HepG2 (cell line): Measurements from ENCODE around the gene PHLDB1. TPM values are rescaled to one million over a fixed set of nuclear protein-coding genes. Genes with fewer than 3 reads are reported as not detected.

Experiments used
- AKNA ChIP-seq: sonication (generic); formaldehyde crosslinking; IDR thresholded peaks from 2 replicates; pipeline ENCODE4 v1.4.0; 2020; ENCODE audit warnings: missing genetic modification reagents, borderline replicate concordance
- DBP ChIP-seq: sonication (generic); formaldehyde crosslinking; IDR thresholded peaks from 2 replicates; pipeline ENCODE4 v1.4.0; 2020; ENCODE audit warnings: missing genetic modification reagents; ENCODE audit errors: not compliant biosample characterization
- ELK4 ChIP-seq: sonication (generic); formaldehyde crosslinking; IDR thresholded peaks from 2 replicates; pipeline ENCODE4 v1.9.0; 2021; ENCODE audit warnings: missing genetic modification reagents, borderline replicate concordance
- FOXJ3 ChIP-seq: sonication (generic); formaldehyde crosslinking; IDR thresholded peaks from 2 replicates; pipeline ENCODE4 v1.4.0; 2020; ENCODE audit warnings: missing genetic modification reagents, mild to moderate bottlenecking, borderline replicate concordance
- FOXP1 ChIP-seq, 2 experiments: fragments of 450-650 bp in 1 of 2; IDR thresholded peaks; 2 replicates each; pipeline ENCODE4 v1.6.1; 2017 to 2018; ENCODE audit warnings: antibody characterized with exemption in 1 of 2
- IRF2 ChIP-seq: IDR thresholded peaks from 2 replicates; pipeline ENCODE4 v1.6.1; 2018; ENCODE audit warnings: missing genetic modification reagents, missing compliant biosample characterization
- KDM1A ChIP-seq: IDR thresholded peaks from 2 replicates; pipeline ENCODE4 v1.6.1; 2016; ENCODE audit warnings: missing compliant biosample characterization
- LCORL ChIP-seq, 2 experiments: fragments of 450-650 bp in 1 of 2; sonication (generic) in 1 of 2; formaldehyde crosslinking in 1 of 2; IDR thresholded peaks; 2 replicates each; pipeline versions ENCODE4 v1.5.0 to v1.6.1; 2017 to 2020; ENCODE audit warnings: antibody characterized with exemption in 1 of 2, missing genetic modification reagents in 1 of 2
- MAFG ChIP-seq: sonication (generic); formaldehyde crosslinking; IDR thresholded peaks from 2 replicates; pipeline ENCODE4 v1.5.1; 2020; ENCODE audit warnings: mild to moderate bottlenecking, missing genetic modification reagents
- NCOA1 ChIP-seq: sonication (generic); formaldehyde crosslinking; IDR thresholded peaks from 2 replicates; pipeline ENCODE4 v1.9.0; 2021; ENCODE audit warnings: missing genetic modification reagents
- NFE2 ChIP-seq: sonication (generic); formaldehyde crosslinking; IDR thresholded peaks from 2 replicates; pipeline ENCODE4 v1.4.0; 2020; ENCODE audit warnings: missing genetic modification reagents
- POLR2AphosphoS5 ChIP-seq: IDR thresholded peaks from 2 replicates; pipeline ENCODE4 v1.6.1; 2012; ENCODE audit warnings: low read depth, low read length
- ZBTB10 ChIP-seq: sonication (generic); formaldehyde crosslinking; IDR thresholded peaks from 2 replicates; pipeline ENCODE4 v1.4.0; 2020; ENCODE audit warnings: missing genetic modification reagents, borderline replicate concordance
- ZBTB20 ChIP-seq: sonication (generic); formaldehyde crosslinking; IDR thresholded peaks from 2 replicates; pipeline ENCODE4 v1.8.1; 2023; ENCODE audit warnings: missing genetic modification reagents, low read depth, mild to moderate bottlenecking, borderline replicate concordance
- ZNF121 ChIP-seq: sonication (generic); formaldehyde crosslinking; IDR thresholded peaks from 2 replicates; pipeline ENCODE4 v1.5.0; 2020; ENCODE audit warnings: mild to moderate bottlenecking, missing genetic modification reagents
- ZNF232 ChIP-seq: sonication (generic); formaldehyde crosslinking; IDR thresholded peaks from 2 replicates; pipeline ENCODE4 v1.4.0; 2020; ENCODE audit warnings: missing genetic modification reagents, borderline replicate concordance
- ZNF775 ChIP-seq: sonication (generic); formaldehyde crosslinking; IDR thresholded peaks from 2 replicates; pipeline ENCODE4 v1.4.0; 2020; ENCODE audit warnings: missing genetic modification reagents, mild to moderate bottlenecking, moderate library complexity, borderline replicate concordance
- ZSCAN9 ChIP-seq: IDR thresholded peaks from 2 replicates; pipeline ENCODE4 v1.6.1; 2016; ENCODE audit warnings: borderline replicate concordance
- polyA plus RNA-seq, 8 experiments: library from polyadenylated mRNA; depleted of rRNA in 3 of 8; stranded (reverse) in 7 of 8; unstranded in 1 of 8; fragments of >200 nt; fragmentation: Illumina TruSeq in 4 of 8; extraction: Trizol in 4 of 8; gene quantifications; 2 replicates each; pipeline versions ENCODE4 v1.2.1 to v1.2.3, GENCODE V29; 2011 to 2016; ENCODE audit warnings: low read depth in 4 of 8, missing spikeins in 1 of 8, mixed read lengths in 1 of 8; ENCODE audit not compliant: insufficient read depth in 1 of 8
- total RNA-seq, 5 experiments: library from RNA; depleted of rRNA; stranded (reverse); fragments of >200 nt; fragmentation: Illumina TruSeq; extraction: Trizol; gene quantifications; 2 replicates each; pipeline ENCODE4 v1.2.3, GENCODE V29; 2016; ENCODE audit warnings: low read depth in 1 of 5

PHLDB1 gene
- total and polyA plus RNA-seq, 2 of the 13 experiments (the other 11 are each of a cell fraction or from before 2014, with no cell fraction given): 13.8 to 14.2 TPM

GRCh38 chr11:118620529-118621070, 13.2 kb downstream of the PHLDB1 start (continued):
- TF ChIP-seq ZBTB10 (peak; percentile 36; the same call in 1 of the 2 replicates), NCOA1 (CRISPR knock-in tag) (0 out of 2 replicates have a peak, but pooled peaks have one; percentile 16), ZNF232 (no peak), FOXP1 (IDR thresholded peaks at IDR 0.05) (no peak), FOXP1 (CRISPR knock-in tag; IDR thresholded peaks at IDR 0.05) (peak; percentile 32; the same call in 1 of the 2 replicates), FOXJ3 (CRISPR knock-in tag) (peak; percentile 48; the same call in 1 of the 2 replicates), NFE2 (CRISPR knock-in tag) (no peak), MAFG (CRISPR knock-in tag) (no peak), ZNF775 (CRISPR knock-in tag) (no peak), ELK4 (CRISPR knock-in tag) (no peak), IRF2 (CRISPR knock-in tag) (0 out of 2 replicates have a peak, but pooled peaks have one; percentile 30), ZNF121 (CRISPR knock-in tag) (no peak; the same call in 1 of the 2 replicates), POLR2AphosphoS5 (peak; percentile 92), ZSCAN9 (CRISPR knock-in tag) (no peak), LCORL (IDR thresholded peaks at IDR 0.05) (no peak), LCORL (CRISPR knock-in tag; IDR thresholded peaks at IDR 0.05) (peak; percentile 59), KDM1A (CRISPR knock-in tag) (no peak), AKNA (CRISPR knock-in tag) (no peak), ZBTB20 (CRISPR knock-in tag) (peak; percentile 51; the same call in 1 of the 2 replicates), DBP (CRISPR knock-in tag) (no peak)
